ENCODE data around the gene ADCY9.

- TF ChIP-seq POLR2A (IDR thresholded peaks at IDR 0.05) (no peak), CTCF (IDR thresholded peaks at IDR 0.05) (no peak), EP300 (IDR thresholded peaks at IDR 0.05) (no peak)
These were observed 134.0 kb downstream of the ADCY9 start for GRCh38 chr16:3982216-3982615.
